ENCODE measurements around the gene TTL.

DNA sequence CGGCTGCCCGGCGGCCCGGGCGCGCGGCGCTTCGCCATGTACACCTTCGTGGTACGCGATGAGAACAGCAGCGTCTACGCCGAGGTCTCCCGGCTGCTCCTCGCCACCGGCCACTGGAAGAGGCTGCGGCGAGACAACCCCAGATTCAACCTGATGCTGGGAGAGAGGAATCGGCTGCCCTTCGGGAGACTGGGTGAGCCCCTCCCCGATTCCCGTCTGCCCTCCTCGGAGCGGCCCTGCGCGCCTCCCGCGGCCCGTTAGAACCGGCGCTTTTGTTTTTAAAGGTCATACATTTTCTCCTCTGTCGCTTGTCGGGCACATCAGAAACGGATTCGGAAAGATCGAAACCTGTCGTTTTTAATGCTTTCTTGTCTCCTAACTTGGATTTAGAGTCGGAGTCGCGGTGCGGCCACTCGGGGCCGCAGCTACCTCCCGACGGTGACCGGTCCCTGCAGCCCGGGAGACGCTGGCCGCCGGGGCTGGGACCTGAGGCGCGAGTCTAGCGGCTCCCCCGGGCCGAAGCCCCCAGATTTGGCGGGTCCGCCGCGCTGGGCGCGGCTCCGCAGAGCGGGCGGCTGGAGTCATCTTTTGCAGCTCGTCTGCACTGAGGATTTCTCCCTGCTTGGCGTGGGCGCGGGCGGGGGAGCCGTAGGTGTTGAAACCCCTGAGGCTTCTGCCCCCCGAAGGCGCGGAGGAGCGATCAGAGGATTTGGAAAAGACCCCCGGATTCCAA lies 519 bp downstream of the TTL start:
- TF ChIP-seq CTCF (IDR thresholded peaks at IDR 0.05) (no peak), POLR2A (IDR thresholded peaks at IDR 0.05) (no peak), POLR2AphosphoS5 (IDR thresholded peaks at IDR 0.05) (no peak)
